DND-41 (cell line): ENCODE results near the gene ZMIZ1.

Experiments
- EZH2 ChIP-seq: IDR thresholded peaks from 3 replicates; pipeline ENCODE4 v1.6.1; 2012; ENCODE audit warnings: borderline replicate concordance, low read depth, mild to moderate bottlenecking, moderate library complexity, low read length, inconsistent platforms; ENCODE audit not compliant: severe bottlenecking
- TF ChIP-seq, protein P1 (sequence below): IDR thresholded peaks from 2 replicates; pipeline ENCODE4 v1.5.1; 2012; ENCODE audit warnings: borderline replicate concordance, low read length, moderate library complexity, mild to moderate bottlenecking; ENCODE audit not compliant: poor library complexity, severe bottlenecking; ENCODE audit errors: extremely low read depth

DNA sequence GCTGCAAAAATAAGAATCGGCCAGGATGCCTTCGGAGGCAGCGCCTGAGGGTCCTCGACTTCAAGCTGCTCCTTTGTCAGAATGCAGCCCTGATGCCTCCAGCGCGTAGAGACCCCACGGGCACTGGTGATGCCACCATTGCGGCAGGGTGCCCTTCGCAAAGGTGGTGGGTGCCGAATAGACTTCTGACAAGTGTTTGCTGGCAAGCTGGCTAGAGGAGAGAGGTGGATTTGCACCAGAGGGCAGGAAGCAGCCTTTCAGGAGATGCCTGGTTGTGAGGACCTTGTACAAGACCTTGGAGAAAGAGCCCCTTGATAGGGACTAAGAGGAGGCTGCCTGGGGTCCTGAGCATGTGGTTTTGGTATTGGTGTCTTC lies 175.3 kb downstream of the ZMIZ1 start:
- TF ChIP-seq EZH2: no peak
- TF ChIP-seq, protein P1, sequence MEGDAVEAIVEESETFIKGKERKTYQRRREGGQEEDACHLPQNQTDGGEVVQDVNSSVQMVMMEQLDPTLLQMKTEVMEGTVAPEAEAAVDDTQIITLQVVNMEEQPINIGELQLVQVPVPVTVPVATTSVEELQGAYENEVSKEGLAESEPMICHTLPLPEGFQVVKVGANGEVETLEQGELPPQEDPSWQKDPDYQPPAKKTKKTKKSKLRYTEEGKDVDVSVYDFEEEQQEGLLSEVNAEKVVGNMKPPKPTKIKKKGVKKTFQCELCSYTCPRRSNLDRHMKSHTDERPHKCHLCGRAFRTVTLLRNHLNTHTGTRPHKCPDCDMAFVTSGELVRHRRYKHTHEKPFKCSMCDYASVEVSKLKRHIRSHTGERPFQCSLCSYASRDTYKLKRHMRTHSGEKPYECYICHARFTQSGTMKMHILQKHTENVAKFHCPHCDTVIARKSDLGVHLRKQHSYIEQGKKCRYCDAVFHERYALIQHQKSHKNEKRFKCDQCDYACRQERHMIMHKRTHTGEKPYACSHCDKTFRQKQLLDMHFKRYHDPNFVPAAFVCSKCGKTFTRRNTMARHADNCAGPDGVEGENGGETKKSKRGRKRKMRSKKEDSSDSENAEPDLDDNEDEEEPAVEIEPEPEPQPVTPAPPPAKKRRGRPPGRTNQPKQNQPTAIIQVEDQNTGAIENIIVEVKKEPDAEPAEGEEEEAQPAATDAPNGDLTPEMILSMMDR: no peak
